OCI-LY7 (cell line): ENCODE data around the gene MOCS1.
"Not testable (repeated sequence)": the region's sequence is repeated elsewhere in the genome, so short reads cannot be mapped to it uniquely, and the experiment has no call there.

Experiments used
- CTCF ChIP-seq: fragments of 200-600 bp; sonication (generic); conservative IDR thresholded peaks from 2 replicates; pipeline ENCODE4 v1.5.1; 2014; ENCODE audit warnings: mild to moderate bottlenecking, antibody characterized with exemption, low read length, moderate library complexity, mixed read lengths
- EZH2phosphoT487 ChIP-seq: fragments of 200-600 bp; sonication (generic); IDR thresholded peaks from 2 replicates; pipeline ENCODE4 v1.6.1; 2018; ENCODE audit warnings: low read depth, borderline replicate concordance, mild to moderate bottlenecking, mixed run types, antibody characterized with exemption, low read length, moderate library complexity, mixed read lengths

GRCh38 chr6:39971131-39971530, 36.9 kb upstream of the MOCS1 start:
- not testable (repeated sequence) for TF ChIP-seq CTCF, EZH2phosphoT487
